Testis (tissue), 3 donors: ENCODE measurements around the gene SCFD2. TPM values are rescaled to one million over a fixed set of nuclear protein-coding genes. Genes with fewer than 3 reads are reported as not detected.

Experiments used
- DNase-seq: peaks from one replicate; pipeline ENCODE4 v3.0.0-alpha.2; 2019
- H3K27ac ChIP-seq, 2 donors: fragments of 200-600 bp; sonication (generic); one replicate each; pipeline ENCODE4 v1.5.1; 2019
- H3K27me3 ChIP-seq: fragments of 200-600 bp; sonication (generic); one replicate; pipeline ENCODE4 v1.5.1; 2019
- H3K36me3 ChIP-seq: fragments of 200-600 bp; sonication (generic); one replicate; pipeline ENCODE4 v1.5.1; 2017; ENCODE audit warnings: low read depth; ENCODE audit errors: missing control alignments
- H3K4me1 ChIP-seq: fragments of 200-600 bp; sonication (generic); one replicate; pipeline ENCODE4 v1.5.1; 2019
- H3K4me3 ChIP-seq, 2 donors: fragments of 200-600 bp; sonication (generic); one replicate each; pipeline ENCODE4 v1.5.1; 2017 to 2019
- H3K9me3 ChIP-seq: fragments of 200-600 bp; sonication (generic); one replicate; pipeline ENCODE4 v1.5.1; 2017
- CTCF ChIP-seq, 3 experiments: fragments of 450-650 bp in 2 of 3; fragments of 200-600 bp in 1 of 3; sonication (generic) in 1 of 3; IDR thresholded peaks; one replicate each; pipeline ENCODE4 v1.5.1; 2016 to 2019; ENCODE audit warnings: antibody characterized with exemption in 3 of 3, mild to moderate bottlenecking in 2 of 3, moderate library complexity in 1 of 3
- POLR2A ChIP-seq: fragments of 450-650 bp; IDR thresholded peaks from one replicate; pipeline ENCODE4 v1.6.1; 2017; ENCODE audit warnings: antibody characterized with exemption, mild to moderate bottlenecking, moderate library complexity
- WGBS, 2 donors: methylation state at CpG; one replicate each; pipeline ENCODE4 v1.1.5; 2018; 5-methylcytosine and 5-hydroxymethylcytosine counted together
- intact Hi-C: fragments of 100-400 bp; cut with DNase I; formaldehyde crosslinking; loops from one replicate; pipeline ENCODE4 v1.15.1; 2023; ENCODE audit warnings: low total_unique reads
- polyA plus RNA-seq: library from polyadenylated mRNA; stranded (reverse); fragments of 350-450 nt; fragmentation: Illumina TruSeq; extraction: RNeasy Lipid Tissue Mini Kit (QIAGEN cat#74804); gene quantifications from one replicate; pipeline ENCODE4 v1.2.3, GENCODE V29; 2014; ENCODE audit warnings: low read depth, low replicate concordance; ENCODE audit not compliant: insufficient read depth
- total RNA-seq, 2 donors: library from RNA; depleted of rRNA; stranded (reverse); fragments of >200 nt; gene quantifications; one replicate each; pipeline ENCODE4 v1.2.3, GENCODE V29; 2016

Gene SCFD2
- total and polyA plus RNA-seq, 3 donors from 2014 or later = 6.0 to 24.5 (median 21.3) TPM

- Histone ChIP-seq H3K36me3 (no peaks in the 10 kb centered on the region), H3K27me3 (no peaks in the 10 kb centered on the region), H3K4me1 (peaks cover 27% of the 10 kb centered on the region), H3K4me3 (no peak overlapping the region), H3K9me3 (no peaks in the 10 kb centered on the region), H3K27ac (no peak overlapping the region)
- TF ChIP-seq CTCF (IDR thresholded peaks at IDR 0.05) (no peak), POLR2A (no peak)
- no peak for DNase-seq
- WGBS, 2 donors = 73 to 80% methylated on average over 5 of the region's 5 CpGs
- intact Hi-C loops = loop anchor here (10.0 kb wide), 1 partner anchor 613 kb away; no protein-coding TSS in a partner anchor
These were observed 378.3 kb downstream of the SCFD2 start for GRCh38 chr4:52987392-52988056.

DNA sequence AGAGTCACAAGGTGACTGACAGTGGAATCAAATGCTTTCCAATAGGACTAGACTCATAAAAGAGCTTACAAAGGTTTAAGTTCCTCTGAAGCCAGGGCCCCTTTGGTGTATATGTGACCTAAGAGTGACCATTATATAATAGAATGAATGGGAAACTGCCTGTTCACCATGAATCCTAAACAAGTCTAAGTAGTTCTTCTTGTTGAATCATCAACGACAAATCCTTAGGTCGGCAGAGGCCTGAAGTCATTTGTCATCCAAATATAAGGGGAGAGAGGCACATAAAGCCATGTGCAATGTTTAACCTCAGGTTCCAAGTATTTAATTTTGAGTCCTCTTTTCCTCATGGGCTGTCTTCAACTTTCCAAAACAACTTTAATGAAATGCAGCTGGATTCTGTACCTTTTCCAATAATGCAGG, 381.4 kb downstream of the SCFD2 start:
- no peak overlapping the region for H3K4me3 ChIP-seq
- no peak for DNase-seq
- peak overlapping the region in 1 of 2 donors; percentile 33 for H3K27ac ChIP-seq
- no peaks in the 10 kb centered on the region for H3K27me3 ChIP-seq
- intact Hi-C loops = loop anchor here (10.0 kb wide), 1 partner anchor 610 kb away; no protein-coding TSS in a partner anchor
- H3K4me1 ChIP-seq = peaks cover 21% of the 10 kb centered on the region
- 40 to 41% methylated on average over 2 of the region's 2 CpGs for WGBS, 2 donors
- H3K36me3 ChIP-seq = no peaks in the 10 kb centered on the region
- TF ChIP-seq POLR2A = no peak
- no peak for TF ChIP-seq CTCF (IDR thresholded peaks at IDR 0.05)
- no peaks in the 10 kb centered on the region for H3K9me3 ChIP-seq

GRCh38 chr4:52983563-52984303, 382.1 kb downstream of the SCFD2 start:
- DNase-seq = no peak

GRCh38 chr4:52982946-52983340, 382.9 kb downstream of the SCFD2 start:
- Histone ChIP-seq H3K9me3 (no peaks in the 10 kb centered on the region), H3K4me1 (peaks cover 14% of the 10 kb centered on the region), H3K27ac (no peak overlapping the region), H3K36me3 (no peaks in the 10 kb centered on the region), H3K27me3 (no peaks in the 10 kb centered on the region), H3K4me3 (no peak overlapping the region)
- TF ChIP-seq CTCF (IDR thresholded peaks at IDR 0.05) = no peak
- no peak for TF ChIP-seq POLR2A
- no peak for DNase-seq
- WGBS, 2 donors = 45 to 68% methylated on average over 3 of the region's 3 CpGs
- intact Hi-C loops = loop anchor here (10.0 kb wide), 1 partner anchor 608 kb away; no protein-coding TSS in a partner anchor

More at GRCh38 chr4:52983563-52984303, 382.1 kb downstream of the SCFD2 start:
- no peak overlapping the region for H3K4me3 ChIP-seq
- H3K4me1 ChIP-seq = peaks cover 19% of the 10 kb centered on the region
- 7 to 14% methylated on average over 1 of the region's 1 CpG for WGBS, 2 donors
- H3K9me3 ChIP-seq = no peaks in the 10 kb centered on the region
- intact Hi-C loops = loop anchor here (10.0 kb wide), 1 partner anchor 609 kb away; no protein-coding TSS in a partner anchor
- no peaks in the 10 kb centered on the region for H3K27me3 ChIP-seq
- no peaks in the 10 kb centered on the region for H3K36me3 ChIP-seq
- no peak for TF ChIP-seq POLR2A
- TF ChIP-seq CTCF (IDR thresholded peaks at IDR 0.05) = peak; percentile 53 to 66 (median 63)
- H3K27ac ChIP-seq = peak overlapping the region in 1 of 2 donors; percentile 33
